Naive B cell (primary cell): ENCODE data around the gene DOCK10. TPM values are rescaled to one million over a fixed set of nuclear protein-coding genes. Genes with fewer than 3 reads are reported as not detected.
"Not testable (repeated sequence)": the region's sequence is repeated elsewhere in the genome, so short reads cannot be mapped to it uniquely, and the experiment has no call there.

Experiments used
- ATAC-seq, 2 donors: fragments of 150-1000 bp; cut with Tn5 transposase; 2 replicates each; pipeline ENCODE4 v1.10.0; 2021; ENCODE audit warnings: low read depth in 2 of 2, mild to moderate bottlenecking in 2 of 2, moderate library complexity in 2 of 2
- DNase-seq: peaks from one replicate; pipeline ENCODE4 v3.0.0; 2022
- H3K27ac Mint-ChIP-seq, 6 donors: one replicate each; pipeline ENCODE4 v1.8.0; 2020 to 2022; ENCODE audit warnings: mild to moderate bottlenecking in 6 of 6, mixed read lengths in 6 of 6, moderate library complexity in 5 of 6, inconsistent platforms in 2 of 6
- H3K27me3 Mint-ChIP-seq, 3 donors: one replicate each; pipeline ENCODE4 v1.8.0; 2021 to 2022; ENCODE audit warnings: mixed read lengths in 3 of 3, mild to moderate bottlenecking in 1 of 3
- H3K36me3 Mint-ChIP-seq, 2 donors: one replicate each; pipeline ENCODE4 v1.8.0; 2020 to 2022; ENCODE audit warnings: mixed read lengths in 2 of 2, inconsistent platforms in 1 of 2, mild to moderate bottlenecking in 1 of 2
- H3K4me1 Mint-ChIP-seq, 3 donors: one replicate each; pipeline ENCODE4 v1.8.0; 2020 to 2022; ENCODE audit warnings: mixed read lengths in 3 of 3, inconsistent platforms in 1 of 3, mild to moderate bottlenecking in 1 of 3, moderate library complexity in 1 of 3
- H3K4me3 Mint-ChIP-seq, 8 donors: one replicate each; pipeline ENCODE4 v1.8.0; 2020 to 2022; ENCODE audit warnings: mild to moderate bottlenecking in 8 of 8, mixed read lengths in 8 of 8, moderate library complexity in 8 of 8, inconsistent platforms in 2 of 8
- H3K9me3 Mint-ChIP-seq, 7 donors: one replicate each; pipeline ENCODE4 v1.8.0; 2020 to 2022; ENCODE audit warnings: mixed read lengths in 7 of 7, mild to moderate bottlenecking in 5 of 7, inconsistent platforms in 2 of 7, moderate library complexity in 1 of 7
- polyA plus RNA-seq, 6 donors: library from polyadenylated mRNA; unstranded; fragments of 300-500 nt; fragmentation: Illumina TruSeq; gene quantifications; one replicate each; pipeline ENCODE4 v1.2.3, GENCODE V29; 2021; ENCODE audit warnings: low read depth in 6 of 6

DOCK10 gene
- polyA plus RNA-seq, 6 donors from 2014 or later: 18.4 to 29.9 (median 21.6) TPM

- Mint-ChIP-seq H3K9me3 (peaks cover 0 to 23% (median 10%) of the 10 kb centered on the region in 7 donors), H3K4me3 (no peak overlapping the region), H3K27ac (no peak overlapping the region), H3K36me3 (peaks cover 0 to 15% of the 10 kb centered on the region in 2 donors), H3K27me3 (peaks cover 19 to 36% (median 24%) of the 10 kb centered on the region in 3 donors), H3K4me1 (no peaks in the 10 kb centered on the region)
- DNase-seq (no peak), ATAC-seq (no peak)
Measured at GRCh38 chr2:225069477-225069876, 27.2 kb upstream of the DOCK10 start.

DNA sequence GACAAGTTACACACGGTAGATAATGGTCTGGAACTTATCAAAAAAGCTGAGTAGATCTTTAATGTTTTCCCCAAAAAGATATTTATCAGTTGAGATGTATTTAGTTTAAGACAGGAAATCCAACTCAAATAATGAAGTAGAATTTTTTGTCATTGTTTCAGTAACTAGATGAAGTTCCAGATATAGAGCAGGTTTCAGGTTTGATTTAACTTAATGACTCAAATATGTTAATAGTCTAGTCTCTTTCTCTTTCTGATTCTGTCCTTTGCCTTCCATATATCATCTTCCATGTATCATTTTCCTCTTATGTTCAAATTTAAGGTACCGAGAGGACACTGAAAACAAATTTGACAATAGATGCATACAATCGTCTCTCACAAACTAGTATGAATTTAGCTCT lies 23.6 kb upstream of the DOCK10 start:
- no peak overlapping the region for H3K27ac Mint-ChIP-seq
- H3K9me3 Mint-ChIP-seq: peaks cover 0 to 23% (median 10%) of the 10 kb centered on the region in 7 donors
- H3K4me3 Mint-ChIP-seq: no peak overlapping the region
- peaks cover 0 to 15% of the 10 kb centered on the region in 2 donors for H3K36me3 Mint-ChIP-seq
- ATAC-seq (no peak), DNase-seq (no peak)
- H3K4me1 Mint-ChIP-seq: no peaks in the 10 kb centered on the region
- peaks cover 9 to 27% (median 20%) of the 10 kb centered on the region in 3 donors for H3K27me3 Mint-ChIP-seq

GRCh38 chr2:225064928-225065327 lies 22.7 kb upstream of the DOCK10 start:
- Mint-ChIP-seq H3K36me3 (peaks cover 0 to 15% of the 10 kb centered on the region in 2 donors), H3K4me1 (no peaks in the 10 kb centered on the region), H3K4me3 (no peak overlapping the region), H3K27me3 (peaks cover 0 to 20% (median 13%) of the 10 kb centered on the region in 3 donors), H3K9me3 (peaks cover 0 to 23% (median 10%) of the 10 kb centered on the region in 7 donors), H3K27ac (no peak overlapping the region)
- ATAC-seq (no peak), DNase-seq (no peak)

- ATAC-seq: no peak
- no peak for DNase-seq
Measured at GRCh38 chr2:225064362-225064761, 22.1 kb upstream of the DOCK10 start.

GRCh38 chr2:225056330-225057073 lies 14.2 kb upstream of the DOCK10 start:
- no peak overlapping the region for H3K4me3 Mint-ChIP-seq
- peak overlapping the region in 1 of 6 donors; percentile 10 for H3K27ac Mint-ChIP-seq
- no peaks in the 10 kb centered on the region for H3K36me3 Mint-ChIP-seq
- no peaks in the 10 kb centered on the region for H3K27me3 Mint-ChIP-seq
- ATAC-seq (no peak), DNase-seq (no peak)
- peaks cover 0 to 4% (median 0%) of the 10 kb centered on the region in 7 donors for H3K9me3 Mint-ChIP-seq
- H3K4me1 Mint-ChIP-seq: peaks cover 4 to 6% (median 4%) of the 10 kb centered on the region in 3 donors

More at GRCh38 chr2:225064362-225064761, 22.1 kb upstream of the DOCK10 start:
- peaks cover 0 to 15% of the 10 kb centered on the region in 2 donors for H3K36me3 Mint-ChIP-seq
- no peak overlapping the region for H3K27ac Mint-ChIP-seq
- peaks cover 0 to 23% (median 10%) of the 10 kb centered on the region in 7 donors for H3K9me3 Mint-ChIP-seq
- no peak overlapping the region for H3K4me3 Mint-ChIP-seq
- no peaks in the 10 kb centered on the region for H3K4me1 Mint-ChIP-seq
- H3K27me3 Mint-ChIP-seq: peaks cover 0 to 20% (median 10%) of the 10 kb centered on the region in 3 donors

GRCh38 chr2:225055714-225056113 lies 13.4 kb upstream of the DOCK10 start:
- ATAC-seq: no peak
- no peak for DNase-seq
- Mint-ChIP-seq H3K4me3 (no peak overlapping the region), H3K9me3 (peaks cover 0 to 4% (median 0%) of the 10 kb centered on the region in 7 donors), H3K27me3 (no peaks in the 10 kb centered on the region), H3K4me1 (peaks cover 4 to 6% (median 4%) of the 10 kb centered on the region in 3 donors), H3K36me3 (no peaks in the 10 kb centered on the region), H3K27ac (no peak overlapping the region)

DNA sequence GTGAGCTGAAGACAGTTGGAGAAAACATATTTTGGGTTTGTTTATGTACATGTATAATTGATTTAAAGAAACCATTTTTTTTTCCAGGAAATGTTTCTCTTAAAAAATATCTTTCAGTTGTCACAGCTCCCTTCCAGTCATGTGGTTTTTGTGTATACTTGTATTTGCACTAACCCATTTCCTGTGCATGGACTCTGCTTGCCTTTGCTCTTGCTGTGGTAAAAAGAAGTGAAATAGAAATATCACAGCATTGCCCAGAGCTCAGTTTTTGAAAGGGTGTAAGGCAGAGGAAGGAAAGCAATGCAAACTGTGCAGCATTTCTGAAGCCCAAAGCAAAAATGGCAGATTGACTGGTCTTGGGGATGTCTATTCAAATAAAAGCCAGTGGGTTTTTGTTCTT lies 10.4 kb upstream of the DOCK10 start:
- H3K4me3 Mint-ChIP-seq: peak overlapping the region in 1 of 8 donors; percentile 16
- H3K4me1 Mint-ChIP-seq: peaks cover 4 to 6% (median 4%) of the 10 kb centered on the region in 3 donors

DNA sequence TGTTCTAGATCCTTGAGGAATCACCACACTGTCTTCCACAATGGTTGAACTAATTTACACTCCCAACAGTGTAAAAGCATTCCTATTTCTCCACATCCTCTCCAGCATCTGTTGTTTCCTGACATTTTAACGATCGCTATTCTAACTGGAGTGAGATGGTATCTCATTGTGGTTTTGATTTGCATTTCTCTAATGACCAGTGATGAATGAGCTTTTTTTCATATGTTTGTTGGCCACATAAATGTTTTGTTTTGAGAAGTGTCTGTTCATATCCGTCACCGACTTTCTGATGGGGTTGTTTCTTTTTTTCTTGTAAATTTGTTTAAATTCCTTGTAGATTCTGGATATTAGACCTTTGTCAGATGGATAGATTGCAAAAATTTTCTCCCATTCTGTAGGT lies 5.2 kb upstream of the DOCK10 start:
- H3K36me3 Mint-ChIP-seq, H3K4me3 Mint-ChIP-seq, DNase-seq, H3K27ac Mint-ChIP-seq, H3K9me3 Mint-ChIP-seq, ATAC-seq: not testable (repeated sequence)
- H3K27me3 Mint-ChIP-seq: peaks cover 8 to 29% (median 12%) of the 10 kb centered on the region in 3 donors
- H3K4me1 Mint-ChIP-seq: peaks cover 6 to 13% (median 6%) of the 10 kb centered on the region in 3 donors

More for the DNA sequence above, 10.4 kb upstream of the DOCK10 start:
- peaks cover 0 to 4% (median 0%) of the 10 kb centered on the region in 7 donors for H3K9me3 Mint-ChIP-seq
- H3K27me3 Mint-ChIP-seq: peaks cover 0 to under 1% (median 0%) of the 10 kb centered on the region in 3 donors
- ATAC-seq (no peak), DNase-seq (no peak)
- H3K27ac Mint-ChIP-seq: no peak overlapping the region
- H3K36me3 Mint-ChIP-seq: no peaks in the 10 kb centered on the region

- H3K4me1 Mint-ChIP-seq: peaks cover 34 to 47% (median 39%) of the 10 kb centered on the region in 3 donors
- DNase-seq (no peak), ATAC-seq (no peak)
- no peaks in the 10 kb centered on the region for H3K36me3 Mint-ChIP-seq
- H3K27ac Mint-ChIP-seq: peak overlapping the region in 5 of 6 donors; percentile 34 to 98 (median 84)
- no peaks in the 10 kb centered on the region for H3K9me3 Mint-ChIP-seq
- peaks cover 8 to 29% (median 12%) of the 10 kb centered on the region in 3 donors for H3K27me3 Mint-ChIP-seq
- H3K4me3 Mint-ChIP-seq: peak overlapping the region; percentile 78 to 95 (median 90)
Measured at GRCh38 chr2:225042800-225043167, 516 bp upstream of the DOCK10 start.

GRCh38 chr2:225041207-225041850 lies 939 bp downstream of the DOCK10 start:
- H3K27me3 Mint-ChIP-seq: peaks cover 8 to 15% (median 12%) of the 10 kb centered on the region in 3 donors
- H3K36me3 Mint-ChIP-seq: no peaks in the 10 kb centered on the region
- DNase-seq: peak; percentile 76

DNA sequence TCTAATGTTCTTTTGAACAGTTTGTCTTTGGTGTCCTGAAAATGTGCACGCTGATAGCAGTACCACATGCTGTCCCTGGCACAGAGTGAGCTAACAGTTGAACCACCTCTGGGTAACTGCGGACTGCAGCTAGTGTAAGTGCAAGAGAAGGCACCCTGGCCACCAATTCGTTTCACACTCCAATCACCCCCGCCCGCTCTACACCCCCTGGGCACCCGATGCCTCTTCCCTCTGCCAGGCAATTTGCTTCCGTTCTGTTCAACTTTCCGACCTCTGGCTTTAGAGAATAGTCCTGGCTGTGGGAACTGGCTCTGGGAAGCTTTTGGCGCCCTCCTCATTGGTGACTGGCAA lies 1.4 kb downstream of the DOCK10 start:
- no peak for DNase-seq
- H3K4me3 Mint-ChIP-seq: peak overlapping the region; percentile 95 to 100 (median 98)
- peak; percentile 11 to 21 for ATAC-seq
- no peaks in the 10 kb centered on the region for H3K9me3 Mint-ChIP-seq
- peak overlapping the region; percentile 96 to 99 (median 98) for H3K27ac Mint-ChIP-seq
- peaks cover 8 to 10% (median 8%) of the 10 kb centered on the region in 3 donors for H3K27me3 Mint-ChIP-seq
- no peaks in the 10 kb centered on the region for H3K36me3 Mint-ChIP-seq
- peaks cover 46 to 62% (median 46%) of the 10 kb centered on the region in 3 donors for H3K4me1 Mint-ChIP-seq

More at GRCh38 chr2:225041207-225041850, 939 bp downstream of the DOCK10 start:
- H3K4me3 Mint-ChIP-seq: peak overlapping the region; percentile 95 to 100 (median 98)
- peak; percentile 83 for ATAC-seq
- peak overlapping the region; percentile 96 to 99 (median 98) for H3K27ac Mint-ChIP-seq
- H3K9me3 Mint-ChIP-seq: no peaks in the 10 kb centered on the region
- peaks cover 44 to 60% (median 46%) of the 10 kb centered on the region in 3 donors for H3K4me1 Mint-ChIP-seq

DNA sequence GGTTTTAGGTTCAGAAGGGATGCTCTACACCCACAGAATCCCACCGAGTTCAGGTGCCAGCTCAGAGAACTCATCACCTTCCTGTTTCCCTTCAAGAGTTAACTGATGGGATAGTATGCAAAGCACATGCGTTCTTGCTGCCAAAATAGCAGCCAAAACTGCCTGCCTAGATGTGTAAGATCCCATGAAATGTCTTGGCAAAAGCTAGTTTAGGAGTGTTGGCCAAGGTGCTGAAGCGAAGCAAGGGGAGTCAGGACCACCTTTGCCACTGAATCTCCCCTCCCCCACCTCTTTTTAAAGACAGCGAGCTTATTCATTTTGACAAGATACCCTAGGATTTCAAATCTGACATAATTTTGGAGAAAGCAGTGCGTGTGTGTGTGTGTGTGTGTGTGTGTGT lies 2.1 kb downstream of the DOCK10 start:
- Mint-ChIP-seq H3K27me3 (peaks cover 5 to 9% (median 8%) of the 10 kb centered on the region in 3 donors), H3K4me1 (peaks cover 46 to 66% (median 48%) of the 10 kb centered on the region in 3 donors), H3K27ac (peak overlapping the region in 4 of 6 donors; percentile 26 to 98 (median 68)), H3K4me3 (peak overlapping the region; percentile 80 to 100 (median 98)), H3K9me3 (no peaks in the 10 kb centered on the region), H3K36me3 (no peaks in the 10 kb centered on the region)
- DNase-seq (no peak), ATAC-seq (no peak)

DNA sequence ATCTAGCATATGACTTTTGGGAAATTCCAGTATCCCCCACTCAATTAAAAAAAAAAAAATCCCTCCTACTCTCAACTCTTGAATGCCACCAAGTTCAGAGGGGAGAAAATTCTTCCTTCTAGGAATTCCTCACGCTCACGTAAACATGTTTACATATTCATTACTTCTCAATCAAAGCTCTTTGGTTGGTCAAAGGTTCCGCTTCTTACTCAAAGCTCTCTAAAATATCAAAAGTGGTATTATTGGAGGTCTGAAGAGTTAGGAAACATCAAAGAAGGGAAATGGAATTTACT lies 4.1 kb downstream of the DOCK10 start:
- Mint-ChIP-seq H3K4me1 (peaks cover 55 to 72% (median 62%) of the 10 kb centered on the region in 3 donors), H3K27me3 (peaks cover 0 to 5% (median 0%) of the 10 kb centered on the region in 3 donors), H3K36me3 (peaks cover 11 to 19% of the 10 kb centered on the region in 2 donors), H3K27ac (peak overlapping the region in 2 of 6 donors; percentile 24 to 61), H3K4me3 (peak overlapping the region in 4 of 8 donors; percentile 7 to 95 (median 38)), H3K9me3 (no peaks in the 10 kb centered on the region)
- no peak for ATAC-seq
- DNase-seq: no peak
